ENCODE data around the gene FKBP4.
"Not testable (repeated sequence)": the region's sequence is repeated elsewhere in the genome, so short reads cannot be mapped to it uniquely, and the experiment has no call there.

Gene FKBP4

GRCh38 chr12:2769866-2770533, 24.8 kb upstream of the FKBP4 start:
- Histone ChIP-seq H2AFZ (ENCODE audit: low read depth, low read length, severe bottlenecking) (no peak overlapping the region), H3K4me2 (ENCODE audit: low read depth, low read length, poor library complexity, severe bottlenecking) (no peak overlapping the region)

GRCh38 chr12:2770544-2770943, 24.2 kb upstream of the FKBP4 start:
- not testable (repeated sequence) for H3K9ac ChIP-seq (ENCODE audit: low read length); H3F3A ChIP-seq (ENCODE audit: insufficient read depth); H3K36me3 ChIP-seq (ENCODE audit: low read length); H3K79me2 ChIP-seq (ENCODE audit: insufficient read depth, low read length); H3K9me3 ChIP-seq (ENCODE audit: insufficient read depth, low read length); H3K4me2 ChIP-seq (ENCODE audit: low read depth, low read length, poor library complexity, severe bottlenecking); H3K27ac ChIP-seq (ENCODE audit: low read depth, low read length); H4K20me1 ChIP-seq (ENCODE audit: low read depth, low read length); H3K27me3 ChIP-seq (ENCODE audit: low read length); H3K4me3 ChIP-seq (ENCODE audit: insufficient read depth, low read length, poor library complexity, severe bottlenecking); H3K9me2 ChIP-seq (replicated peaks; ENCODE audit: insufficient read depth, low read length); H2AFZ ChIP-seq (ENCODE audit: low read depth, low read length, severe bottlenecking)

More at GRCh38 chr12:2769866-2770533, 24.8 kb upstream of the FKBP4 start:
- Histone ChIP-seq H3K9ac (ENCODE audit: low read length) (no peak overlapping the region), H3K27ac (ENCODE audit: low read depth, low read length) (no peak overlapping the region), H3K9me2 (replicated peaks; ENCODE audit: insufficient read depth, low read length) (no peaks in the 10 kb centered on the region), H3K27me3 (ENCODE audit: low read length) (no peaks in the 10 kb centered on the region), H3K79me2 (ENCODE audit: insufficient read depth, low read length) (no peaks in the 10 kb centered on the region), H3K9me3 (ENCODE audit: insufficient read depth, low read length) (no peaks in the 10 kb centered on the region), H3F3A (ENCODE audit: insufficient read depth) (no peaks in the 10 kb centered on the region), H3K4me3 (ENCODE audit: insufficient read depth, low read length, poor library complexity, severe bottlenecking) (no peak overlapping the region), H4K20me1 (ENCODE audit: low read depth, low read length) (no peaks in the 10 kb centered on the region), H3K36me3 (ENCODE audit: low read length) (no peaks in the 10 kb centered on the region)
- TF ChIP-seq CTCF (IDR thresholded peaks at IDR 0.05; ENCODE audit: insufficient read depth, low read length, poor library complexity, severe bottlenecking), result no peak
- no peak for TF ChIP-seq EZH2phosphoT487 (conservative IDR thresholded peaks at IDR 0.05; ENCODE audit: low read length)

DNA sequence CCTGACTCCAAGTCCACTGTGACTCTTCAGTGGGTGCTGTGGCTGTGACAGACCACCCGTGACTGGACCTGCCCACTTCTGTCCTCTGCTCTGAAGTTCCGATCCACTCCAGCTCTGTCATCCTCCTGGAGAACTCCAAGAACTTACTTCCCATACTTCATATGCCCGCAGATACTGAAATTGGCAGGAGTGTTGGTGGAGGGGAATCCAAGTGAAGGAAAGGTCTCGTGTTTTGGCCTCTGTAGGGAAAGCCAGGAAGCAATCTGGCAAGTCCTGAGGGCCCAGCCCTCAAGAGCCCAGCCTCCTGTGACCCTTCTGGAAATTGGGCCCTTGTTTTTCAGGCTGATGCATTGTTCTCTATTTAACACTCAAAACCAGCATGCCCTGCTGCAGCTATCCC, 22.4 kb upstream of the FKBP4 start:
- Histone ChIP-seq H3K4me3 (ENCODE audit: insufficient read depth, low read length, poor library complexity, severe bottlenecking) (no peak overlapping the region), H3K36me3 (ENCODE audit: low read length) (no peaks in the 10 kb centered on the region), H3K9me2 (replicated peaks; ENCODE audit: insufficient read depth, low read length) (no peaks in the 10 kb centered on the region), H3K9ac (ENCODE audit: low read length) (no peak overlapping the region), H3K79me2 (ENCODE audit: insufficient read depth, low read length) (no peaks in the 10 kb centered on the region), H3K27ac (ENCODE audit: low read depth, low read length) (no peak overlapping the region), H3K9me3 (ENCODE audit: insufficient read depth, low read length) (no peaks in the 10 kb centered on the region), H3K4me2 (ENCODE audit: low read depth, low read length, poor library complexity, severe bottlenecking) (no peak overlapping the region), H4K20me1 (ENCODE audit: low read depth, low read length) (no peaks in the 10 kb centered on the region), H3F3A (ENCODE audit: insufficient read depth) (no peaks in the 10 kb centered on the region), H2AFZ (ENCODE audit: low read depth, low read length, severe bottlenecking) (no peak overlapping the region), H3K27me3 (ENCODE audit: low read length) (no peaks in the 10 kb centered on the region)
- TF ChIP-seq EZH2phosphoT487 (conservative IDR thresholded peaks at IDR 0.05; ENCODE audit: low read length), result no peak
- TF ChIP-seq CTCF (IDR thresholded peaks at IDR 0.05; ENCODE audit: insufficient read depth, low read length, poor library complexity, severe bottlenecking), result no peak

- no peaks in the 10 kb centered on the region for H3K27me3 ChIP-seq (ENCODE audit: low read length)
- H3K4me2 ChIP-seq (ENCODE audit: low read depth, low read length, poor library complexity, severe bottlenecking), result no peak overlapping the region
Observed at GRCh38 chr12:2773199-2773875, 21.4 kb upstream of the FKBP4 start.

More at GRCh38 chr12:2773199-2773875, 21.4 kb upstream of the FKBP4 start:
- H3K79me2 ChIP-seq (ENCODE audit: insufficient read depth, low read length), result no peaks in the 10 kb centered on the region
- no peak for TF ChIP-seq EZH2phosphoT487 (conservative IDR thresholded peaks at IDR 0.05; ENCODE audit: low read length)
- TF ChIP-seq CTCF (IDR thresholded peaks at IDR 0.05; ENCODE audit: insufficient read depth, low read length, poor library complexity, severe bottlenecking), result no peak
- H3K9me2 ChIP-seq (replicated peaks; ENCODE audit: insufficient read depth, low read length), result no peaks in the 10 kb centered on the region
- H4K20me1 ChIP-seq (ENCODE audit: low read depth, low read length), result no peaks in the 10 kb centered on the region
- H3K27ac ChIP-seq (ENCODE audit: low read depth, low read length), result no peak overlapping the region
- H3K9me3 ChIP-seq (ENCODE audit: insufficient read depth, low read length), result no peaks in the 10 kb centered on the region
- no peak overlapping the region for H3K9ac ChIP-seq (ENCODE audit: low read length)
- H3K4me3 ChIP-seq (ENCODE audit: insufficient read depth, low read length, poor library complexity, severe bottlenecking), result no peak overlapping the region
- no peaks in the 10 kb centered on the region for H3F3A ChIP-seq (ENCODE audit: insufficient read depth)
- no peaks in the 10 kb centered on the region for H3K36me3 ChIP-seq (ENCODE audit: low read length)
- no peak overlapping the region for H2AFZ ChIP-seq (ENCODE audit: low read depth, low read length, severe bottlenecking)
